ENCODE data around the gene PARD3B.

The PARD3B gene

GRCh38 chr2:204578928-204579598 lies 33.8 kb downstream of the PARD3B start:
- no peak for FAIRE-seq
- no peak for TF ChIP-seq TAF1 (IDR thresholded peaks at IDR 0.05; ENCODE audit: low read depth, low read length)
- no peak for TF ChIP-seq POLR2AphosphoS5 (IDR thresholded peaks at IDR 0.05; ENCODE audit: low read depth, low read length)
- no peak for TF ChIP-seq PAX5 (IDR thresholded peaks at IDR 0.05; ENCODE audit: insufficient read depth, low read length, severe bottlenecking)
- no peak for TF ChIP-seq POLR2A (IDR thresholded peaks at IDR 0.05; ENCODE audit: low read depth, low read length)
- TF ChIP-seq POU2F2 (IDR thresholded peaks at IDR 0.05; ENCODE audit: low read depth, low read length) = no peak
- TF ChIP-seq SPI1 (IDR thresholded peaks at IDR 0.05; ENCODE audit: low read depth, low read length) = no peak

GRCh38 chr2:204581946-204582345 lies 36.7 kb downstream of the PARD3B start:
- TF ChIP-seq SPI1 (IDR thresholded peaks at IDR 0.05; ENCODE audit: low read depth, low read length) (no peak), POU2F2 (IDR thresholded peaks at IDR 0.05; ENCODE audit: low read depth, low read length) (no peak), POLR2A (IDR thresholded peaks at IDR 0.05; ENCODE audit: low read depth, low read length) (no peak), PAX5 (IDR thresholded peaks at IDR 0.05; ENCODE audit: insufficient read depth, low read length, severe bottlenecking) (no peak), TAF1 (IDR thresholded peaks at IDR 0.05; ENCODE audit: low read depth, low read length) (no peak), POLR2AphosphoS5 (IDR thresholded peaks at IDR 0.05; ENCODE audit: low read depth, low read length) (no peak)
- FAIRE-seq (no peak), DNase-seq (ENCODE audit: insufficient read length, low spot score) (no peak)

More at GRCh38 chr2:204578928-204579598, 33.8 kb downstream of the PARD3B start:
- no peak for DNase-seq (ENCODE audit: insufficient read length, low spot score)

- no peak for DNase-seq (ENCODE audit: insufficient read length, low spot score)
- no peak for TF ChIP-seq POLR2A (IDR thresholded peaks at IDR 0.05; ENCODE audit: low read depth, low read length)
- FAIRE-seq = no peak
Observed at GRCh38 chr2:204583773-204584172, 38.5 kb downstream of the PARD3B start.

- no peak for DNase-seq (ENCODE audit: insufficient read length, low spot score)
- no peak for TF ChIP-seq POLR2AphosphoS5 (IDR thresholded peaks at IDR 0.05; ENCODE audit: low read depth, low read length)
- FAIRE-seq = no peak
Observed at GRCh38 chr2:204585930-204586329, 40.7 kb downstream of the PARD3B start.

- DNase-seq (ENCODE audit: insufficient read length, low spot score) = no peak
- TF ChIP-seq POU2F2 (IDR thresholded peaks at IDR 0.05; ENCODE audit: low read depth, low read length) (no peak), SPI1 (IDR thresholded peaks at IDR 0.05; ENCODE audit: low read depth, low read length) (no peak), POLR2A (IDR thresholded peaks at IDR 0.05; ENCODE audit: low read depth, low read length) (no peak), TAF1 (IDR thresholded peaks at IDR 0.05; ENCODE audit: low read depth, low read length) (no peak), POLR2AphosphoS5 (IDR thresholded peaks at IDR 0.05; ENCODE audit: low read depth, low read length) (no peak), PAX5 (IDR thresholded peaks at IDR 0.05; ENCODE audit: insufficient read depth, low read length, severe bottlenecking) (no peak)
- no peak for FAIRE-seq
Observed at GRCh38 chr2:204586444-204587180, 41.3 kb downstream of the PARD3B start.

- DNase-seq (ENCODE audit: insufficient read length, low spot score) (no peak), FAIRE-seq (no peak)
- TF ChIP-seq POLR2AphosphoS5 (IDR thresholded peaks at IDR 0.05; ENCODE audit: low read depth, low read length) (no peak), PAX5 (IDR thresholded peaks at IDR 0.05; ENCODE audit: insufficient read depth, low read length, severe bottlenecking) (no peak), SPI1 (IDR thresholded peaks at IDR 0.05; ENCODE audit: low read depth, low read length) (no peak)
Observed at GRCh38 chr2:204590063-204590462, 44.8 kb downstream of the PARD3B start.

GRCh38 chr2:204591225-204591624 lies 46.0 kb downstream of the PARD3B start:
- no peak for FAIRE-seq
- DNase-seq (ENCODE audit: insufficient read length, low spot score) = no peak
- no peak for TF ChIP-seq TAF1 (IDR thresholded peaks at IDR 0.05; ENCODE audit: low read depth, low read length)
- no peak for TF ChIP-seq POLR2A (IDR thresholded peaks at IDR 0.05; ENCODE audit: low read depth, low read length)
- no peak for TF ChIP-seq POU2F2 (IDR thresholded peaks at IDR 0.05; ENCODE audit: low read depth, low read length)
- no peak for TF ChIP-seq PAX5 (IDR thresholded peaks at IDR 0.05; ENCODE audit: insufficient read depth, low read length, severe bottlenecking)
- TF ChIP-seq SPI1 (IDR thresholded peaks at IDR 0.05; ENCODE audit: low read depth, low read length) = no peak
- TF ChIP-seq POLR2AphosphoS5 (IDR thresholded peaks at IDR 0.05; ENCODE audit: low read depth, low read length) = no peak

- DNase-seq (ENCODE audit: insufficient read length, low spot score) (no peak), FAIRE-seq (no peak)
- TF ChIP-seq PAX5 (IDR thresholded peaks at IDR 0.05; ENCODE audit: insufficient read depth, low read length, severe bottlenecking) (no peak), TAF1 (IDR thresholded peaks at IDR 0.05; ENCODE audit: low read depth, low read length) (no peak), POLR2A (IDR thresholded peaks at IDR 0.05; ENCODE audit: low read depth, low read length) (no peak), POU2F2 (IDR thresholded peaks at IDR 0.05; ENCODE audit: low read depth, low read length) (no peak), SPI1 (IDR thresholded peaks at IDR 0.05; ENCODE audit: low read depth, low read length) (no peak), POLR2AphosphoS5 (IDR thresholded peaks at IDR 0.05; ENCODE audit: low read depth, low read length) (no peak)
Observed at GRCh38 chr2:204604061-204604460, 58.8 kb downstream of the PARD3B start.

GRCh38 chr2:204608237-204608939 lies 63.1 kb downstream of the PARD3B start:
- FAIRE-seq (no peak), DNase-seq (ENCODE audit: insufficient read length, low spot score) (no peak)
- TF ChIP-seq POLR2A (IDR thresholded peaks at IDR 0.05; ENCODE audit: low read depth, low read length) (no peak), POU2F2 (IDR thresholded peaks at IDR 0.05; ENCODE audit: low read depth, low read length) (no peak), SPI1 (IDR thresholded peaks at IDR 0.05; ENCODE audit: low read depth, low read length) (no peak), POLR2AphosphoS5 (IDR thresholded peaks at IDR 0.05; ENCODE audit: low read depth, low read length) (no peak), PAX5 (IDR thresholded peaks at IDR 0.05; ENCODE audit: insufficient read depth, low read length, severe bottlenecking) (no peak)

Data from GM12891 (cell line).